Measurements from ENCODE around the gene CAMSAP1. TPM values are rescaled to one million over a fixed set of nuclear protein-coding genes. Genes with fewer than 3 reads are reported as not detected.

CAMSAP1 gene
- polyA plus RNA-seq, 1 donor from 2014 or later = 58.5 TPM

DNA sequence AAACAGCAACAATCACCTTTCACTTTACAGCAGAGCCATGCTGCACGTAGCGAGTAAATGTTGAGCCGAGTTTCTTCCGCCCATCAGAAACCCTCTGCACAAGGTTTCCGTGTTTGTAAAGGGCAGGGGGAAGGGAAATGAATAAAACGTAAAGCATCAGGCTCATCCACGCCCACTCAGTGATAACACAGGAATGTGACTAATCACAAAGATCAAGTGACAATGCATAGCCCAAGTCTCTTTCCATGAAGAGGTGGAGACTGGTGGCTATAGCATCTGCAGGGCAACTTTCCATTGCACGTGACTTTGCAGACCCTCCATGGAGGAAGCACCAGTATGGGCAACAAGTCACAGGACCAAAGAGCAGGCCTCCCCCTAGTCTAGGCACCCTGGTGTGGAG lies 56.6 kb downstream of the CAMSAP1 start:
- peaks cover 3% of the 10 kb centered on the region for H4K20me1 ChIP-seq (ENCODE audit: insufficient read depth)
- no peak overlapping the region for H3K4me2 ChIP-seq (ENCODE audit: low read length)

DNA sequence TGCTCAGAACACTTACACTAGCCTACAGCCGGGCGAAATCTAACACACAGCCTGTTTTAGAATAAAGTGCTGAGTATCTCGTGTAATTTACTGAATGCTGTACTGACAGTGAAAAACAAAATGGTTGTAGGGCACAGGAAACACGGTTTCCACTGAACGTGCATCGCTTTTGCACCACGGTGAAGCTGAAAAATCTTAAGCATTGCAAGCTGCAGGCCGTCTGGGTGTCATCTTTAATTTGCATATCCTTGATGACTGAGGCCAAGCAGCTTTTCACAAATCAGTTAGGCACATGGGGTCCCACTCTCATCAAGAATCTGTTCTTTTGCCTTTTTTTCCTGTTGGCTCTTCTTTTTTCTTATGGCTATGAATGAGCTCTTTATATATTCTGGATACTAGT lies 58.2 kb downstream of the CAMSAP1 start:
- H3K27ac ChIP-seq (ENCODE audit: low read length) = no peak overlapping the region

More for the DNA sequence above, 56.6 kb downstream of the CAMSAP1 start:
- H3F3A ChIP-seq (ENCODE audit: insufficient read depth, low read length, poor library complexity, severe bottlenecking) = no peaks in the 10 kb centered on the region
- H3K36me3 ChIP-seq (ENCODE audit: insufficient read depth, low read length) = peaks cover 13% of the 10 kb centered on the region
- no peaks in the 10 kb centered on the region for H3K27me3 ChIP-seq (ENCODE audit: insufficient read depth, low read depth, low read length)
- H2AFZ ChIP-seq (ENCODE audit: low read depth, low read length) = no peak overlapping the region
- H3K4me3 ChIP-seq (ENCODE audit: low read length) = no peak overlapping the region
- H3K79me2 ChIP-seq (replicated peaks; ENCODE audit: insufficient read depth, low read length) = peaks cover 2% of the 10 kb centered on the region
- no peak for TF ChIP-seq RAD21 (conservative IDR thresholded peaks at IDR 0.05)
- TF ChIP-seq EP300 (conservative IDR thresholded peaks at IDR 0.05; ENCODE audit: poor library complexity, severe bottlenecking) = no peak
- TF ChIP-seq EZH2 (IDR thresholded peaks at IDR 0.05; ENCODE audit: borderline replicate concordance, insufficient read depth, low read length, poor library complexity, severe bottlenecking) = no peak
- no peak for TF ChIP-seq MXI1 (conservative IDR thresholded peaks at IDR 0.05; ENCODE audit: poor library complexity, severe bottlenecking)
- TF ChIP-seq, protein P1, sequence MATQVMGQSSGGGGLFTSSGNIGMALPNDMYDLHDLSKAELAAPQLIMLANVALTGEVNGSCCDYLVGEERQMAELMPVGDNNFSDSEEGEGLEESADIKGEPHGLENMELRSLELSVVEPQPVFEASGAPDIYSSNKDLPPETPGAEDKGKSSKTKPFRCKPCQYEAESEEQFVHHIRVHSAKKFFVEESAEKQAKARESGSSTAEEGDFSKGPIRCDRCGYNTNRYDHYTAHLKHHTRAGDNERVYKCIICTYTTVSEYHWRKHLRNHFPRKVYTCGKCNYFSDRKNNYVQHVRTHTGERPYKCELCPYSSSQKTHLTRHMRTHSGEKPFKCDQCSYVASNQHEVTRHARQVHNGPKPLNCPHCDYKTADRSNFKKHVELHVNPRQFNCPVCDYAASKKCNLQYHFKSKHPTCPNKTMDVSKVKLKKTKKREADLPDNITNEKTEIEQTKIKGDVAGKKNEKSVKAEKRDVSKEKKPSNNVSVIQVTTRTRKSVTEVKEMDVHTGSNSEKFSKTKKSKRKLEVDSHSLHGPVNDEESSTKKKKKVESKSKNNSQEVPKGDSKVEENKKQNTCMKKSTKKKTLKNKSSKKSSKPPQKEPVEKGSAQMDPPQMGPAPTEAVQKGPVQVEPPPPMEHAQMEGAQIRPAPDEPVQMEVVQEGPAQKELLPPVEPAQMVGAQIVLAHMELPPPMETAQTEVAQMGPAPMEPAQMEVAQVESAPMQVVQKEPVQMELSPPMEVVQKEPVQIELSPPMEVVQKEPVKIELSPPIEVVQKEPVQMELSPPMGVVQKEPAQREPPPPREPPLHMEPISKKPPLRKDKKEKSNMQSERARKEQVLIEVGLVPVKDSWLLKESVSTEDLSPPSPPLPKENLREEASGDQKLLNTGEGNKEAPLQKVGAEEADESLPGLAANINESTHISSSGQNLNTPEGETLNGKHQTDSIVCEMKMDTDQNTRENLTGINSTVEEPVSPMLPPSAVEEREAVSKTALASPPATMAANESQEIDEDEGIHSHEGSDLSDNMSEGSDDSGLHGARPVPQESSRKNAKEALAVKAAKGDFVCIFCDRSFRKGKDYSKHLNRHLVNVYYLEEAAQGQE (IDR thresholded peaks at IDR 0.05; ENCODE audit: borderline replicate concordance) = no peak
- TF ChIP-seq, protein P2, sequence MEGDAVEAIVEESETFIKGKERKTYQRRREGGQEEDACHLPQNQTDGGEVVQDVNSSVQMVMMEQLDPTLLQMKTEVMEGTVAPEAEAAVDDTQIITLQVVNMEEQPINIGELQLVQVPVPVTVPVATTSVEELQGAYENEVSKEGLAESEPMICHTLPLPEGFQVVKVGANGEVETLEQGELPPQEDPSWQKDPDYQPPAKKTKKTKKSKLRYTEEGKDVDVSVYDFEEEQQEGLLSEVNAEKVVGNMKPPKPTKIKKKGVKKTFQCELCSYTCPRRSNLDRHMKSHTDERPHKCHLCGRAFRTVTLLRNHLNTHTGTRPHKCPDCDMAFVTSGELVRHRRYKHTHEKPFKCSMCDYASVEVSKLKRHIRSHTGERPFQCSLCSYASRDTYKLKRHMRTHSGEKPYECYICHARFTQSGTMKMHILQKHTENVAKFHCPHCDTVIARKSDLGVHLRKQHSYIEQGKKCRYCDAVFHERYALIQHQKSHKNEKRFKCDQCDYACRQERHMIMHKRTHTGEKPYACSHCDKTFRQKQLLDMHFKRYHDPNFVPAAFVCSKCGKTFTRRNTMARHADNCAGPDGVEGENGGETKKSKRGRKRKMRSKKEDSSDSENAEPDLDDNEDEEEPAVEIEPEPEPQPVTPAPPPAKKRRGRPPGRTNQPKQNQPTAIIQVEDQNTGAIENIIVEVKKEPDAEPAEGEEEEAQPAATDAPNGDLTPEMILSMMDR (IDR thresholded peaks at IDR 0.05; ENCODE audit: poor library complexity, severe bottlenecking) = no peak
- TF ChIP-seq TAF1 (IDR thresholded peaks at IDR 0.05; ENCODE audit: low read depth) = no peak
- no peaks in the 10 kb centered on the region for H3K9me3 ChIP-seq (ENCODE audit: low read length)
- H3K9ac ChIP-seq (ENCODE audit: low read length) = no peak overlapping the region
- H3K9me2 ChIP-seq (ENCODE audit: insufficient read depth, low read length) = no peaks in the 10 kb centered on the region
- H3K27ac ChIP-seq (ENCODE audit: low read length) = no peak overlapping the region

More for the DNA sequence above, 58.2 kb downstream of the CAMSAP1 start:
- H3K4me3 ChIP-seq (ENCODE audit: low read length) = no peak overlapping the region
- H2AFZ ChIP-seq (ENCODE audit: low read depth, low read length) = no peak overlapping the region
- peaks cover 13% of the 10 kb centered on the region for H3K36me3 ChIP-seq (ENCODE audit: insufficient read depth, low read length)
- peaks cover 3% of the 10 kb centered on the region for H4K20me1 ChIP-seq (ENCODE audit: insufficient read depth)
- H3F3A ChIP-seq (ENCODE audit: insufficient read depth, low read length, poor library complexity, severe bottlenecking) = no peaks in the 10 kb centered on the region
- H3K4me2 ChIP-seq (ENCODE audit: low read length) = no peak overlapping the region
- TF ChIP-seq, protein P2 (IDR thresholded peaks at IDR 0.05; ENCODE audit: poor library complexity, severe bottlenecking) = no peak
- TF ChIP-seq RAD21 (conservative IDR thresholded peaks at IDR 0.05) (no peak), TAF1 (IDR thresholded peaks at IDR 0.05; ENCODE audit: low read depth) (no peak), MXI1 (conservative IDR thresholded peaks at IDR 0.05; ENCODE audit: poor library complexity, severe bottlenecking) (no peak), EZH2 (IDR thresholded peaks at IDR 0.05; ENCODE audit: borderline replicate concordance, insufficient read depth, low read length, poor library complexity, severe bottlenecking) (no peak), SMC3 (conservative IDR thresholded peaks at IDR 0.05; ENCODE audit: poor library complexity) (no peak), POLR2AphosphoS5 (IDR thresholded peaks at IDR 0.05) (no peak), EP300 (conservative IDR thresholded peaks at IDR 0.05; ENCODE audit: poor library complexity, severe bottlenecking) (no peak)
- TF ChIP-seq, protein P1 (IDR thresholded peaks at IDR 0.05; ENCODE audit: borderline replicate concordance) = no peak
- no peaks in the 10 kb centered on the region for H3K9me2 ChIP-seq (ENCODE audit: insufficient read depth, low read length)
- peaks cover 2% of the 10 kb centered on the region for H3K79me2 ChIP-seq (replicated peaks; ENCODE audit: insufficient read depth, low read length)
- no peak overlapping the region for H3K9ac ChIP-seq (ENCODE audit: low read length)
- no peaks in the 10 kb centered on the region for H3K9me3 ChIP-seq (ENCODE audit: low read length)
- H3K27me3 ChIP-seq (ENCODE audit: insufficient read depth, low read depth, low read length) = no peaks in the 10 kb centered on the region

Measured in neural cell (in vitro differentiated cells).